Suprapubic skin (tissue), 4 donors: ENCODE results near the gene CRYBA2.

Experiments used
- EP300 ChIP-seq: sonication (generic); formaldehyde crosslinking; IDR thresholded peaks from one replicate; pipeline ENCODE4 v1.6.1; 2017; ENCODE audit warnings: antibody characterized with exemption
- POLR2A ChIP-seq, 2 donors: fragments of 450-650 bp; IDR thresholded peaks; one replicate each; pipeline ENCODE4 v1.6.1; 2017; ENCODE audit warnings: antibody characterized with exemption in 2 of 2, mild to moderate bottlenecking in 2 of 2, moderate library complexity in 2 of 2
- POLR2AphosphoS5 ChIP-seq, 3 donors: sonication (generic); formaldehyde crosslinking; IDR thresholded peaks; one replicate each; pipeline ENCODE4 v1.6.1; 2017; ENCODE audit warnings: antibody characterized with exemption in 3 of 3
- TF ChIP-seq, protein P1 (sequence below), 2 donors: fragments of 200-600 bp in 1 of 2; fragments of 450-650 bp in 1 of 2; sonication (generic) in 1 of 2; IDR thresholded peaks; one replicate each; pipeline ENCODE4 v1.5.1; 2016 to 2019; ENCODE audit warnings: antibody characterized with exemption in 2 of 2, mild to moderate bottlenecking in 1 of 2, moderate library complexity in 1 of 2

DNA sequence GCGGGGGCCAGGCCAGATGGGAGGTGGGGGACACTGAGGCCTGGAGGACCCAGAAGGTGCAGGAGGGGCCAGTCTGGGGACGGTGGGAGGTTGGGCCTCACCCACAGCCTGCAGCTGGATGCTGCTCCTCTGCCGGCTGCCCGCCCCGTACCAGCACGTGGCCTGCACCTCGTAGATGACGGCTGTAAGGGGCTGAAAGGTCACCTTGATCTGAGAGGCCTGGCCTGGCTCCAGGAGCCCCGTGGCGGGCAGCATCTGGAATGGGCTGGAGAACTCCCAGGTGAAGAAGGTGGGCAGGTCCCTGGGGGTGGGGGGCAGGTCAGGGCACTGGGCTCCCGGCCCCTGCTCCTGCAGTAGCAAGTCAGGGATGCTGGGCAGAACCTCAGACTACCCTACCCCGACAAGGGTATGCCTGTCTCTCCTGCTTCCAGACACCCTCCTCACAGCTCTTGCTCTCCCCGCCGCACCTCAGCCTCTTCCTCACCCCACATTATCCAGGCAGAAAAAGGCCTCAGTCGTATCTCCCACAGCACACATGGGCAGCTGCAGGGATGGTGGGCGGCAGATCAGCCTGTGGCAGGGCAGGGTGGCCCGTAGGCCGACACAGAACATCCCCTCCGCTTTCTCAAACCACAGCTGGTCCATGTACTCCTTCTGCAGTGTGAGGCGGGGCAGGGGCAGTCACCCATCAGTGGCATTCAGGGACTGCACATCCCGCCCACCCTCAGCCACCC, 38.0 kb upstream of the CRYBA2 start:
- TF ChIP-seq, protein P1, sequence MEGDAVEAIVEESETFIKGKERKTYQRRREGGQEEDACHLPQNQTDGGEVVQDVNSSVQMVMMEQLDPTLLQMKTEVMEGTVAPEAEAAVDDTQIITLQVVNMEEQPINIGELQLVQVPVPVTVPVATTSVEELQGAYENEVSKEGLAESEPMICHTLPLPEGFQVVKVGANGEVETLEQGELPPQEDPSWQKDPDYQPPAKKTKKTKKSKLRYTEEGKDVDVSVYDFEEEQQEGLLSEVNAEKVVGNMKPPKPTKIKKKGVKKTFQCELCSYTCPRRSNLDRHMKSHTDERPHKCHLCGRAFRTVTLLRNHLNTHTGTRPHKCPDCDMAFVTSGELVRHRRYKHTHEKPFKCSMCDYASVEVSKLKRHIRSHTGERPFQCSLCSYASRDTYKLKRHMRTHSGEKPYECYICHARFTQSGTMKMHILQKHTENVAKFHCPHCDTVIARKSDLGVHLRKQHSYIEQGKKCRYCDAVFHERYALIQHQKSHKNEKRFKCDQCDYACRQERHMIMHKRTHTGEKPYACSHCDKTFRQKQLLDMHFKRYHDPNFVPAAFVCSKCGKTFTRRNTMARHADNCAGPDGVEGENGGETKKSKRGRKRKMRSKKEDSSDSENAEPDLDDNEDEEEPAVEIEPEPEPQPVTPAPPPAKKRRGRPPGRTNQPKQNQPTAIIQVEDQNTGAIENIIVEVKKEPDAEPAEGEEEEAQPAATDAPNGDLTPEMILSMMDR (IDR thresholded peaks at IDR 0.05), result no peak
- TF ChIP-seq POLR2A (IDR thresholded peaks at IDR 0.05) (no peak), EP300 (no peak), POLR2AphosphoS5 (IDR thresholded peaks at IDR 0.05) (no peak)
